Mesenchymal stem cell (in vitro differentiated cells and primary cell): ENCODE data around the gene FBXO11.

Experiments
- DNase-seq: peaks from one replicate; pipeline ENCODE4 v3.0.0-alpha.2; 2013
- H2AFZ ChIP-seq: one replicate; pipeline ENCODE4 v1.6.1; 2013; ENCODE audit warnings: low read depth, mild to moderate bottlenecking, control low read depth, inconsistent platforms, low read length, moderate library complexity
- H2AK5ac ChIP-seq: 2 replicates; pipeline ENCODE4 v1.6.1; 2013; ENCODE audit warnings: low read length, moderate library complexity, mild to moderate bottlenecking, inconsistent platforms; ENCODE audit not compliant: severe bottlenecking
- H2BK120ac ChIP-seq: one replicate; pipeline ENCODE4 v1.6.1; 2013; ENCODE audit warnings: low read depth, mild to moderate bottlenecking, inconsistent platforms, low read length, moderate library complexity
- H2BK12ac ChIP-seq, 2 experiments: one replicate each; pipeline ENCODE4 v1.6.1; 2013; ENCODE audit warnings: inconsistent platforms in 2 of 2, low read length in 2 of 2, mild to moderate bottlenecking in 2 of 2, moderate library complexity in 2 of 2, control low read depth in 1 of 2
- H2BK15ac ChIP-seq: one replicate; pipeline ENCODE4 v1.6.1; 2013; ENCODE audit warnings: mild to moderate bottlenecking, low read depth, inconsistent platforms; ENCODE audit not compliant: poor library complexity, severe bottlenecking
- H2BK5ac ChIP-seq: 2 replicates; pipeline ENCODE4 v1.6.1; 2013; ENCODE audit warnings: low read depth, mild to moderate bottlenecking, low read length, control low read depth, inconsistent platforms; ENCODE audit not compliant: poor library complexity, severe bottlenecking
- H3K14ac ChIP-seq, 2 experiments: one replicate each; pipeline ENCODE4 v1.6.1; 2013; ENCODE audit warnings: inconsistent platforms in 2 of 2, low read length in 2 of 2, control low read depth in 1 of 2, mild to moderate bottlenecking in 1 of 2, moderate library complexity in 1 of 2
- H3K18ac ChIP-seq, 2 experiments: one replicate each; pipeline ENCODE4 v1.6.1; 2013; ENCODE audit warnings: inconsistent platforms in 2 of 2, low read length in 2 of 2, control low read depth in 1 of 2, low read depth in 1 of 2, mild to moderate bottlenecking in 1 of 2
- H3K23ac ChIP-seq, 2 experiments: one replicate each; pipeline ENCODE4 v1.6.1; 2013; ENCODE audit warnings: inconsistent platforms in 2 of 2, low read length in 2 of 2, mild to moderate bottlenecking in 2 of 2, moderate library complexity in 2 of 2, control low read depth in 1 of 2
- H3K27ac ChIP-seq: 2 replicates; pipeline ENCODE4 v1.5.1; 2013; ENCODE audit warnings: mild to moderate bottlenecking, moderate library complexity, low read length, control low read depth, inconsistent platforms; ENCODE audit not compliant: poor library complexity, severe bottlenecking
- H3K27me3 ChIP-seq, 2 experiments: 2 replicates each; pipeline versions ENCODE4 v1.6.1 to v1.7.0; 2013; ENCODE audit warnings: low read length in 2 of 2, mild to moderate bottlenecking in 2 of 2, moderate library complexity in 2 of 2, control low read depth in 1 of 2, inconsistent platforms in 1 of 2; ENCODE audit not compliant: control insufficient read depth in 1 of 2, insufficient read depth in 1 of 2
- H3K36me3 ChIP-seq, 2 experiments: 2 replicates each; pipeline versions ENCODE4 v1.6.1 to v1.7.0; 2013; ENCODE audit warnings: low read length in 2 of 2, control low read depth in 1 of 2, inconsistent platforms in 1 of 2, low read depth in 1 of 2, mild to moderate bottlenecking in 1 of 2; ENCODE audit not compliant: insufficient read depth in 2 of 2, control insufficient read depth in 1 of 2
- H3K4ac ChIP-seq, 2 experiments: one replicate each; pipeline ENCODE4 v1.6.1; 2013; ENCODE audit warnings: inconsistent platforms in 2 of 2, low read length in 2 of 2, mild to moderate bottlenecking in 2 of 2, moderate library complexity in 2 of 2, control low read depth in 1 of 2, low read depth in 1 of 2
- H3K4me1 ChIP-seq: 2 replicates; pipeline ENCODE4 v1.6.1; 2013; ENCODE audit warnings: low read depth, low read length, control low read depth; ENCODE audit not compliant: control insufficient read depth, insufficient read depth
- H3K4me2 ChIP-seq: 2 replicates; pipeline ENCODE4 v1.6.1; 2013; ENCODE audit warnings: low read length, mild to moderate bottlenecking, inconsistent platforms; ENCODE audit not compliant: poor library complexity, severe bottlenecking
- H3K4me3 ChIP-seq, 2 experiments: 2 replicates each; pipeline versions ENCODE4 v1.5.1 to v1.7.0; 2013; ENCODE audit warnings: low read length in 2 of 2, mild to moderate bottlenecking in 2 of 2, control low read depth in 1 of 2, low read depth in 1 of 2; ENCODE audit not compliant: insufficient read depth in 1 of 2
- H3K79me1 ChIP-seq: replicated peaks from 2 replicates; pipeline ENCODE4 v1.6.1; 2013; ENCODE audit warnings: mild to moderate bottlenecking, control low read depth, low read length, inconsistent platforms; ENCODE audit not compliant: poor library complexity, severe bottlenecking
- H3K9ac ChIP-seq: 2 replicates; pipeline ENCODE4 v1.7.0; 2013; ENCODE audit warnings: mild to moderate bottlenecking, low read length, moderate library complexity
- H3K9me3 ChIP-seq: 2 replicates; pipeline ENCODE4 v1.7.0; 2013; ENCODE audit warnings: mild to moderate bottlenecking, low read length; ENCODE audit not compliant: control insufficient read depth
- H4K8ac ChIP-seq: one replicate; pipeline ENCODE4 v1.6.1; 2013; ENCODE audit warnings: inconsistent platforms, mild to moderate bottlenecking, low read length, moderate library complexity
- H4K91ac ChIP-seq: one replicate; pipeline ENCODE4 v1.6.1; 2013; ENCODE audit warnings: mild to moderate bottlenecking, low read length, inconsistent platforms
- WGBS: methylation state at CpG from one replicate; pipeline ENCODE4 v1.1.7; 2013; ENCODE audit warnings: mixed read lengths; 5-methylcytosine and 5-hydroxymethylcytosine counted together

The FBXO11 gene

DNA sequence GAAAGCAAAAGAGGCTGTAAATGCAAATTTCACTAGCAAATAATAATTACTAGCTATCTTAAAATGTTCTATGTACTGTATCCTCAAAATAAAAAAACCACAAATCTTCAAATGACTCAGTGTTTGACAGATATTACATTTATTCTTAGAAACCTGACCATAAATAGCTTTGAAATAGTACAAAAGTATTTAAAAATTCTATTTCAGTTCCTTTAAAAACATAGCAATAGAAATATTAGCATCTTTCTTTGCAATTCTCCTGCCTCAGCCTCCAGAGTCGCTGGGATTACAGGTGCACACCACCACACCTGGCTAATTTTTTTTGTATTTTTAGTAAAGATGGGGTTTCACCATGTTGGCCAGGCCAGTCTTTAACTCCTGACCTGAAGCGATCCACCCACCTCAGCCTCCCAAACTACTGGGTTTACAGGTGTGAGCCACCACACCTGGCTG lies 72.8 kb downstream of the FBXO11 start:
- H3K23ac ChIP-seq = no peak overlapping the region
- no peak overlapping the region for H3K9ac ChIP-seq
- H3K4me2 ChIP-seq = no peak overlapping the region
- H2AK5ac ChIP-seq = no peak overlapping the region
- no peak overlapping the region for H2BK120ac ChIP-seq
- H4K91ac ChIP-seq = no peak overlapping the region
- H3K27ac ChIP-seq = no peak overlapping the region
- H3K4ac ChIP-seq = no peak overlapping the region
- H3K79me1 ChIP-seq = peaks cover 17% of the 10 kb centered on the region
- no peak overlapping the region for H3K14ac ChIP-seq
- 100% methylated on average over 1 of the region's 2 CpGs for WGBS
- peaks cover 33 to 95% of the 10 kb centered on the region in 2 experiments for H3K36me3 ChIP-seq
- H2BK12ac ChIP-seq = no peak overlapping the region
- no peak overlapping the region for H4K8ac ChIP-seq
- no peaks in the 10 kb centered on the region for H3K9me3 ChIP-seq
- no peak for DNase-seq
- no peak overlapping the region for H2AFZ ChIP-seq
- H3K4me1 ChIP-seq = peaks cover 2% of the 10 kb centered on the region
- H2BK5ac ChIP-seq = no peak overlapping the region
- no peak overlapping the region for H3K18ac ChIP-seq
- H2BK15ac ChIP-seq = no peak overlapping the region
- H3K27me3 ChIP-seq = no peaks in the 10 kb centered on the region
- H3K4me3 ChIP-seq = no peak overlapping the region

DNA sequence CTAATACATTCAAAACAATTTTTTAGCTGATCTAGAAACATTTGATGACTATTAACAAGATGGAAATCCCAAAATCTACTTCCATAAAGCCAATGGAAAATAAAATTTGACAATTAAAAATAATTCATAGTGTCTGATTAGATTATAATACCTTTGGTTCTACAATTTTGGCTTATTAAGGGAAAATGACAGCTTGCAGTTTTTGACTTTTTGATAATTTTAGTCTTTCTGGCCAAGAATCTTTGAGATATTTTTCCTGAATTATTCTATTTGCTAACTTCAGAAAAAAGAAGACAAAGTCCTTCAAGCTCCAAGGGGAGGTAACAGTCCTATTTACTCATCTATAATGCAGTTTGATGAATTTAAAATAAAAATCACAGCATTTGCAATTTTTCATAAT lies 83.8 kb downstream of the FBXO11 start:
- Histone ChIP-seq H4K8ac (no peak overlapping the region), H3K14ac (no peak overlapping the region), H3K23ac (no peak overlapping the region), H2BK120ac (no peak overlapping the region), H3K9me3 (no peaks in the 10 kb centered on the region), H3K4me1 (no peaks in the 10 kb centered on the region), H2BK15ac (no peak overlapping the region), H3K27ac (no peak overlapping the region), H3K4ac (no peak overlapping the region), H2AFZ (no peak overlapping the region), H3K18ac (no peak overlapping the region), H3K4me2 (no peak overlapping the region), H3K9ac (no peak overlapping the region), H3K79me1 (peaks cover 15% of the 10 kb centered on the region), H2BK12ac (no peak overlapping the region), H3K4me3 (no peak overlapping the region), H3K36me3 (peaks cover 29 to 91% of the 10 kb centered on the region in 2 experiments), H2AK5ac (no peak overlapping the region), H4K91ac (no peak overlapping the region), H3K27me3 (no peaks in the 10 kb centered on the region), H2BK5ac (no peak overlapping the region)
- DNase-seq = no peak

DNA sequence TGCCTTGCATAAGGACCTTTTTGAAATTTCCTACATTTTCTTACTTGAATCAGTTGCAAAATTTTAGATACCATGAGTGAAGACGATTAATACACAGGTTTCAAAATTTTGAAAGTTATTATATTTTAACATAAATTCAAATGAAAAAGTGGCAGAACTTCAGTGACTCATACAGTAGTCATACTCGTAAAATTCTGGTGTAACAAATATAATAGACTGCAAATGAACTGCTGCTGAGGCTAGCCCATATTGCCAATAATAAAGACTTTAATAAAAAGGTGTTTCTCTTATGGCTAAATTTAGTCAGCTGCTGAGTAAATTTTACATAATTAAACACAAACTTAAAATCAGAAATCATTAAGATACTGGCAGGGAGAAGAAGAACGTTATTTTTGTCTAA lies 86.5 kb downstream of the FBXO11 start:
- Histone ChIP-seq H3K9me3 (no peaks in the 10 kb centered on the region), H3K14ac (no peak overlapping the region), H3K4me1 (no peaks in the 10 kb centered on the region), H4K91ac (no peak overlapping the region), H2AK5ac (no peak overlapping the region), H3K36me3 (peaks cover 34 to 94% of the 10 kb centered on the region in 2 experiments), H2AFZ (no peak overlapping the region), H3K27ac (no peak overlapping the region), H2BK12ac (no peak overlapping the region), H4K8ac (no peak overlapping the region), H3K4me3 (no peak overlapping the region), H2BK120ac (no peak overlapping the region), H3K23ac (no peak overlapping the region), H3K18ac (no peak overlapping the region), H3K4ac (no peak overlapping the region), H3K4me2 (no peak overlapping the region), H3K27me3 (no peaks in the 10 kb centered on the region), H3K79me1 (peaks cover 18% of the 10 kb centered on the region), H3K9ac (no peak overlapping the region), H2BK5ac (no peak overlapping the region), H2BK15ac (no peak overlapping the region)
- no CpG with 5 or more reads among the region's 3 CpGs for WGBS
- no peak for DNase-seq

DNA sequence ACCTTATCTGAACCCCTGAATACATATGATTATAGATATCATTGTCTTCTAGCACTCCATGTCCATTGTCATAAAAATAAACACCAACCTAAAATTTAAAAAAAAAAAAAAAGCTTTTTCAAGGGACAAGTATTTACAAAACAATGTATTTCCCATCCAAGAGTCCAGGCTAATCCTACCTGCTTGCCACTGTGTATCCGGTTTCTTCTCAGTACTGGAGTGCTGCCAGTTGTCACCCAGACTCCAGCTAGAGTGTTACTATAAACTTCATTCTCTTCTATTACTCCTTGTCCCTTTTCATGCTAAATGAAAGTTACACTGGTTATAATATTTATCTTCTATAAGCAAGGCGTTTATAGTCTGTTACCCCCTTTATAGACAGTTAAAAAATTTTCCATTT lies 87.5 kb downstream of the FBXO11 start:
- H2BK12ac ChIP-seq = no peak overlapping the region
- no peak overlapping the region for H4K91ac ChIP-seq
- H3K14ac ChIP-seq = no peak overlapping the region
- no peak overlapping the region for H2BK120ac ChIP-seq
- no peak overlapping the region for H3K27ac ChIP-seq
- H2BK15ac ChIP-seq = no peak overlapping the region
- no peaks in the 10 kb centered on the region for H3K4me1 ChIP-seq
- no peak overlapping the region for H3K4ac ChIP-seq
- no peak overlapping the region for H3K18ac ChIP-seq
- H3K23ac ChIP-seq = no peak overlapping the region
- H3K4me3 ChIP-seq = no peak overlapping the region
- H3K36me3 ChIP-seq = peaks cover 30 to 91% of the 10 kb centered on the region in 2 experiments
- H3K27me3 ChIP-seq = no peaks in the 10 kb centered on the region
- H2AK5ac ChIP-seq = no peak overlapping the region
- 100% methylated on average over 1 of the region's 2 CpGs for WGBS
- no peak overlapping the region for H3K4me2 ChIP-seq
- peaks cover 15% of the 10 kb centered on the region for H3K79me1 ChIP-seq
- no peak for DNase-seq
- H2AFZ ChIP-seq = no peak overlapping the region
- no peak overlapping the region for H4K8ac ChIP-seq
- no peak overlapping the region for H3K9ac ChIP-seq
- no peak overlapping the region for H2BK5ac ChIP-seq
- H3K9me3 ChIP-seq = no peaks in the 10 kb centered on the region
